Naive thymus-derived CD8-positive, alpha-beta T cell (primary cell): ENCODE data around the gene DUSP19. TPM values are rescaled to one million over a fixed set of nuclear protein-coding genes. Genes with fewer than 3 reads are reported as not detected.

Source experiments
- polyA plus RNA-seq, 3 donors: library from polyadenylated mRNA; unstranded; fragments of 300-500 nt; fragmentation: Illumina TruSeq; gene quantifications; one replicate each; pipeline ENCODE4 v1.2.3, GENCODE V29; 2021
- total RNA-seq, 8 experiments: library from RNA in 2 of 8; stranded (reverse) in 2 of 8; gene quantifications; one replicate each; pipeline ENCODE4 v1.2.3 and lab custom pipeline; 2021 to 2026

DUSP19 gene
- total and polyA plus RNA-seq, 5 experiments from 2014 or later, result 0.30 to 1.7 (median 0.88) TPM

Other genes starting within 250 kb of the DUSP19 start
- gene FRZB, start 212.1 kb upstream of the DUSP19 start, total RNA-seq, result not detected
- gene FRZB, start 212.1 kb upstream of the DUSP19 start, polyA plus RNA-seq, result not detected
- under 1 TPM; 0.42 to 0.63 TPM for gene NCKAP1, start 40.3 kb upstream of the DUSP19 start, total RNA-seq
- gene NCKAP1, start 40.3 kb upstream of the DUSP19 start, polyA plus RNA-seq, result under 1 TPM in 2 of 3 donors, not detected in 1; 0.10 to 0.12 TPM
- gene NUP35, start 45.7 kb downstream of the DUSP19 start, total RNA-seq, result 10 to 100 TPM; 19.1 to 20.7 TPM
- gene NUP35, start 45.7 kb downstream of the DUSP19 start, polyA plus RNA-seq, result 1 to 10 TPM; 4.2 to 8.2 (median 6.1) TPM